ENCODE results near the gene CLEC2L. TPM values are rescaled to one million over a fixed set of nuclear protein-coding genes. Genes with fewer than 3 reads are reported as not detected.

CLEC2L gene
- total and polyA plus RNA-seq, 2 experiments from 2014 or later = not detected

- H3K36me3 ChIP-seq (ENCODE audit: insufficient read depth) = no peaks in the 10 kb centered on the region; the same call in 1 of the 2 replicates
- DNase-seq (ENCODE audit: low spot score) (peak; percentile 73), ATAC-seq (peak; percentile 62)
- peak; percentile 22; the same call in 1 of the 2 replicates for TF ChIP-seq POLR2AphosphoS5 (IDR thresholded peaks at IDR 0.05; ENCODE audit: low read depth)
- TF ChIP-seq ZNF114 (CRISPR knock-in tag; IDR thresholded peaks at IDR 0.05) = no peak
- peaks cover 24% of the 10 kb centered on the region for H3K79me2 ChIP-seq (replicated peaks; ENCODE audit: insufficient read depth)
- H3K27ac ChIP-seq (ENCODE audit: low read depth) = no peak overlapping the region
- peaks cover 10% of the 10 kb centered on the region for H3K36me3 Mint-ChIP-seq (ENCODE audit: low read depth)
- no peak overlapping the region for H3K27ac Mint-ChIP-seq
- H3K9me3 Mint-ChIP-seq = no peaks in the 10 kb centered on the region
- peak overlapping the region; percentile 75 for H2AFZ ChIP-seq
- peak overlapping the region; percentile 76 for H3K4me3 ChIP-seq
- peaks cover 9% of the 10 kb centered on the region for H3K27me3 Mint-ChIP-seq (ENCODE audit: insufficient read depth, low read depth, poor library complexity)
- H3F3A ChIP-seq (replicated peaks; ENCODE audit: low read depth) = 0 out of 2 replicates have a peak, but pooled peaks cover 3% of the 10 kb centered on the region
- peak overlapping the region; percentile 94 for H3K4me2 ChIP-seq
- peak overlapping the region; percentile 82 for H3K4me3 Mint-ChIP-seq
- peaks cover 6% of the 10 kb centered on the region for H4K20me1 ChIP-seq (replicated peaks; ENCODE audit: insufficient read depth)
- H3K27me3 ChIP-seq (ENCODE audit: insufficient read depth) = peaks cover 17% of the 10 kb centered on the region
- peaks cover 11% of the 10 kb centered on the region for H3K4me1 ChIP-seq (ENCODE audit: insufficient read depth)
- no peaks in the 10 kb centered on the region for H3K9me2 ChIP-seq (ENCODE audit: insufficient read depth)
- H3K4me1 Mint-ChIP-seq = peaks cover 7% of the 10 kb centered on the region
Measured at GRCh38 chr7:139482662-139483466, 40.6 kb upstream of the CLEC2L start.

GRCh38 chr7:139487366-139488080 lies 36.0 kb upstream of the CLEC2L start:
- Mint-ChIP-seq H3K4me1 (peaks cover 2% of the 10 kb centered on the region; the same call in 1 of the 3 replicates), H3K4me3 (no peak overlapping the region), H3K27ac (no peak overlapping the region), H3K36me3 (ENCODE audit: low read depth) (no peaks in the 10 kb centered on the region; the same call in 2 of the 3 replicates), H3K27me3 (ENCODE audit: insufficient read depth, low read depth, poor library complexity) (peaks cover 3% of the 10 kb centered on the region), H3K9me3 (peaks cover under 1% of the 10 kb centered on the region; the same call in 2 of the 3 replicates)
- no peak for DNase-seq (ENCODE audit: low spot score)
- Histone ChIP-seq H4K20me1 (replicated peaks; ENCODE audit: insufficient read depth) (no peaks in the 10 kb centered on the region), H3K27ac (ENCODE audit: low read depth) (no peak overlapping the region), H3K4me1 (ENCODE audit: insufficient read depth) (no peaks in the 10 kb centered on the region), H3K27me3 (ENCODE audit: insufficient read depth) (peaks cover 9% of the 10 kb centered on the region), H3K4me2 (no peak overlapping the region), H3K9me2 (ENCODE audit: insufficient read depth) (no peaks in the 10 kb centered on the region), H3K79me2 (replicated peaks; ENCODE audit: insufficient read depth) (no peaks in the 10 kb centered on the region), H2AFZ (no peak overlapping the region), H3K36me3 (ENCODE audit: insufficient read depth) (no peaks in the 10 kb centered on the region), H3K4me3 (no peak overlapping the region), H3F3A (replicated peaks; ENCODE audit: low read depth) (no peaks in the 10 kb centered on the region)
- no peak for ATAC-seq
- TF ChIP-seq POLR2AphosphoS5 (IDR thresholded peaks at IDR 0.05; ENCODE audit: low read depth) (no peak), EZH2phosphoT487 (IDR thresholded peaks at IDR 0.05; ENCODE audit: unreplicated experiment) (no peak), NANOG (IDR thresholded peaks at IDR 0.05; ENCODE audit: borderline replicate concordance) (no peak), CREB1 (CRISPR knock-in tag; IDR thresholded peaks at IDR 0.05; ENCODE audit: low read depth) (no peak), ZNF114 (CRISPR knock-in tag; IDR thresholded peaks at IDR 0.05) (no peak), REST (IDR thresholded peaks at IDR 0.05; ENCODE audit: unreplicated experiment) (no peak), STAT1 (IDR thresholded peaks at IDR 0.05; ENCODE audit: unreplicated experiment) (no peak)
- TF ChIP-seq, protein P1, sequence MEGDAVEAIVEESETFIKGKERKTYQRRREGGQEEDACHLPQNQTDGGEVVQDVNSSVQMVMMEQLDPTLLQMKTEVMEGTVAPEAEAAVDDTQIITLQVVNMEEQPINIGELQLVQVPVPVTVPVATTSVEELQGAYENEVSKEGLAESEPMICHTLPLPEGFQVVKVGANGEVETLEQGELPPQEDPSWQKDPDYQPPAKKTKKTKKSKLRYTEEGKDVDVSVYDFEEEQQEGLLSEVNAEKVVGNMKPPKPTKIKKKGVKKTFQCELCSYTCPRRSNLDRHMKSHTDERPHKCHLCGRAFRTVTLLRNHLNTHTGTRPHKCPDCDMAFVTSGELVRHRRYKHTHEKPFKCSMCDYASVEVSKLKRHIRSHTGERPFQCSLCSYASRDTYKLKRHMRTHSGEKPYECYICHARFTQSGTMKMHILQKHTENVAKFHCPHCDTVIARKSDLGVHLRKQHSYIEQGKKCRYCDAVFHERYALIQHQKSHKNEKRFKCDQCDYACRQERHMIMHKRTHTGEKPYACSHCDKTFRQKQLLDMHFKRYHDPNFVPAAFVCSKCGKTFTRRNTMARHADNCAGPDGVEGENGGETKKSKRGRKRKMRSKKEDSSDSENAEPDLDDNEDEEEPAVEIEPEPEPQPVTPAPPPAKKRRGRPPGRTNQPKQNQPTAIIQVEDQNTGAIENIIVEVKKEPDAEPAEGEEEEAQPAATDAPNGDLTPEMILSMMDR (conservative IDR thresholded peaks at IDR 0.05; ENCODE audit: low read depth in 2 of 2) = no peak

All from GM23338 (cell line).